Stimulated activated CD4-positive, alpha-beta T cell treated with anti-CD3 and anti-CD28 coated beads, Interleukin-1b, Interleukin-23, amount 100 ng/mL, for 4 hours (primary cell): ENCODE data around the gene SYCP3.

Experiments used
- DNase-seq, 2 donors: peaks; one replicate each; pipeline ENCODE4 v3.0.0-alpha.2; 2020; ENCODE audit warnings: low read depth in 2 of 2

The SYCP3 gene

DNA sequence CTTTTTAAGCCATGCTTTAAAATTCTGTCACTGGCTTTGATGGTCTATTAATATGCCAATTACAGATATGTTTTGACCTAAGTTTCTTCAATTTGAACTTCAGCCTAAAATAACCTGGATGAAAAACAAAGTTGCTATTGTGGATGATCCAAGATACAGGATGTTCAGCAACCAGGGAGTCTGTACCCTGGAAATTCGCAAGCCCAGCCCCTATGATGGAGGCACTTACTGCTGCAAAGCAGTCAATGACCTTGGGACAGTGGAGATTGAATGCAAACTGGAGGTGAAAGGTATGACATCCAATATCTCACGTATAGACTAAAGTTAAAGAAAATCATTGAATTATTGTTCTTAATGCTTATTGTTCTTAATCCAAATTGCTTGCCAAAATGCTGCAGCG lies 59.0 kb downstream of the SYCP3 start:
- no peak for DNase-seq
